GM19324 (cell line): Measurements from ENCODE around the gene ADAMTS13.

Experiments
- ATAC-seq: cut with Tn5 transposase; IDR thresholded peaks from one replicate; pipeline ENCODE4 v1.9.1; 2021; ENCODE audit warnings: mild to moderate bottlenecking, moderate library complexity; ENCODE audit not compliant: unreplicated experiment, low FRiP score

Gene ADAMTS13

DNA sequence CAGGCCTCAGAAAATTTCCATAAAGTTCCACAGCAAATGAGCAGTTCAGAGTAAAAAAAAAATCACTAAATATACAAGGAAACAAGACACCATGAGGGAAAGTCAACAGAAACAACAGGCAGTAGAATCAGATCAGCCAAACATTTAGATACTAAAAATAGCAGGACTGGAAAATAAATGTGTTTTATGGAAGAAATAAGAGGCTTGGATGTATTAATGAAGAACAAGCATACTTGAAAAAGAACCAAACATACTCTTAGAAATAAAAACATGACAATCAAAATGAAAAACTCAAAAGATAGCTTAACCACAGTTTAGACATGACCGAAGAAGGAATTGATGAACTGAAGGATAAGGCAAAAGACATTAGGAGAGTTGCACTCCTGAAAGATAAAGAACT lies 79.9 kb downstream of the ADAMTS13 start:
- no peak for ATAC-seq

DNA sequence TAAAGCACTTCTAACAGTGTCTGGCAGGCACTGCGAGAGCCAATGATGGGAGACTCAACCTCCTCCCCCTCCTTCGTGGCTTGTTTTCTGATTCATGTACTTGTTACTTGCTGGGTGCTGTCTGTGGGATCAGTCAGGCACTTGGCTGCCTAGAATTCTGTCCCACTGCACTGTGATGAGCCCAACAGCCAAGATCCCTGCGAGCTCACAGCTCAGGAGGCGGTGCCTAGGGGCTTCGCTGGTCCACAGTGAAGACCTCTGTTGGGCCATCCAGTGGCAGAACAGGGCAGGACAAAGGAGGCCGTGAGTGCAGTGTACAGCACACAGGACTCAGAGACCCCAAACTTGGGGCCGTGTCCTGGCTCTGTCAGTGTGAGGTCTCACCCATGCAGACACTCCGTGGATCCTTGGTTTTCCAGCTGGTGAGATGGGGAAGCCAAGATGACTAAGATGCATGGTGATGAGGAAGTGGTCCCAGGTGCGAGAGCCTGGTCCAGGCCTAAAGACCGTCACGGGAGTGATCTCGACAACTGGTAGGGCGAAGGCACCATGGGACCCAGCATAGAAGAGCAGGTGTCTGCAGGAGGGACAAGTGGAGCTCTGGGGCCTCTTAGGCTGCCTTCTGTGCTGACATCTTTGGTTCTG lies 83.1 kb downstream of the ADAMTS13 start:
- no peak for ATAC-seq

DNA sequence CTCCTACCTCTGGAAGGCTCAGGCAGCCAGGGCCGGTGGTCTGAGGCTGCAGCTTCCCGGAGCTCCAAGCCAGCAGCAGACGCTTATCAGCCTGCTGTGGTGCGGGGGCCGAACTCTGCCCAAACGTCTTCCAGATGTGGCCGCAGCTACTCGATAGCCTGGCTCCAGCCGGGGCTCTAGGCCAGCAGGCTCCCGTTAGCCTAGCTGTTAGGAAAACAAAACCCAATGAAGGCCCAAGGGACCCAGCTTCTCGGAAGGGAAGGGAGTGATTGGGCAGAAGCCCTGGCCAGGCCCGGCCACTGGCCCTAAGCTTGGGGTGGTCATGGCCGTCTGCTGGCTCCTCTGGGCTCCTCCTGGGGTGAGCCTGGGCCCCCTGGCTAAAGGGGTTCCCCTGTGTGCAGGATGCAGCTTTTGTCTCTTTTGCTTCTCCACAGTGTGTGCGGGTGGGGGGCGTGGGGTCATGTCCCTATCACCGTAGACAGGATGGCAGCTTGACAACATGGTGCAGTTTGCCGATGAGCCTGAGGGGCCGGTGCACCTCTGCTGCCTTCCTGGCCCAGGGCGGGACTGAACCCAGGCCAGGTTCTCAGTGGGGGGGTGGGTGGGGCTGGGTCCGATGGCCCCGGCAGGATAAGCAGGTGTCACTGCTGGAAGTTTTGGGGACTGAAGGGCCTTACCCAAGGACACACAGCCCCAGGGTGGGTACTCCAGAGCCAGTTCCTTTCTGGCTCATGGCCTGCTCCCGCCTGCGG lies 83.9 kb downstream of the ADAMTS13 start:
- ATAC-seq: no peak

DNA sequence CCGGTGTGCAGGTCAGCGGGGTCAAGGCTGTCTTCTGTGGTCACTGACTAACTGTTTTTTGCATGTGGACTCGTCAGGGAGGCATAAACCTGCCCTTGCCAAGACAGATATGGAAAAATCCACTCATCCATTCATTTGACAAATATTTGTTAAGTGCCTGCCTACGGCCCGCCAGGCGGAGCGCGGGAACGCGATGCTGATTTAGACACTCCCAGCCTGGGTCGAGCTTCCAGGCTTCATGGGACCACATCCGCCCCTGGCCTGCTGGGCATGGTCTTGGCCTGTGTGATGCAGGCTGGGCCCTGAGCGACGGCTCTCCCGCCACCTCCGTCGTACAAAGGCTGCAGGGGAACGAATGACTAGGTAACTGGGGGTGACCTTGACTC lies 84.5 kb downstream of the ADAMTS13 start:
- ATAC-seq: no peak

DNA sequence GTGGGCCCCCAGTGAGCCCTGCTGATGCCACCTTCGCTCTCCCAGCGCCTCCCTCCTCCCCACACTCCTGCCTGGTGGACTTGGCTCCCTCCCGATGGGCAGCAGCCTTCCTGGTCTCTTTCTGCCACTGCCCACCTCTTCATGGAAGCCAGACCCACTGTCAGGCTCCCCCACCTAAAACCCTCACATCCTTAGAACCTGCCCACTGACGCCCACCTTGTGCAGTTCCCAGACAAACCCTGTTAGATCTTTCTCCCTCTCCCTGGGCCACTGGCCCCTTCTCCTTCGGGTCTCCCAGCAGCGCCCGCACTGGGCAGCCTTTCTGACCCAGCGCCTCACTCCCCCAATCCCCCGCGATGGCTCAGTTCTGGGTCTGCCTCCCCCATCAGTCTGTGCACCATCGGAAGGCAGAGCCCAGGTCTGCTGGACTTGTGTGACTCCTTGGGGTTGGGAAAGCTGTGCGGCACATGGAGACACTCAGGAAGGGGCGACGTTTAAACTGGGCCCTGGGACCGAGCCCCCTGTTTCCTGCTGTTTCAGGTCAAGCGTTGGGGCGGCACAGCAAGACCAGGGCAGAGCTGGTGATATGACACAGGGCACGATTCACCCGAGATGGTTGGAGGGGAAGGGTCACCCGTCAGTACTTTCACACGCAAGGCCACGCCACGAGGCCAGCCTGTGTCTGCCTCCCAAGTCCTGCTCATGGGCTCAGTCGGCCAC lies 85.2 kb downstream of the ADAMTS13 start:
- ATAC-seq: no peak

DNA sequence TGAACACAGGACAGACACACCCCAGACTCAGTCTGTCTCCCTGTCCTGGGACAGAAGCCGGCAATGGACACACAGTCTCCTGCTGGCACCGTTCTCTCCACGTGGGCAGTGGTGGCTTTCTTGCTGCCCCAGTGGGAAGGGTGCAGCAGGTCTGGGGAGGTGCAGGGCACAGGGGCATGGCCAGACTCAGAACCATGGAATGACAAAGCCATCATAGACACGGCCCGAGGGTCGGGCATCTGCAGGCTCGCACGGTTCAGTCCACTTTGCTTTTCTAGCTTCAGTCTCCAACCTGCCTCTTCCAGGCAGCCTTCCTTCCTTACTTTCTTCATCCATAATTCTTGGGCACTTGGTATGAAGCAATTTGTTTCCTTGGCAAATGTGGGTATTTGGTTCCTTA lies 85.9 kb downstream of the ADAMTS13 start:
- no peak for ATAC-seq
